Breast epithelium (tissue), 4 donors: ENCODE data around the gene MPPE1. TPM values are rescaled to one million over a fixed set of nuclear protein-coding genes. Genes with fewer than 3 reads are reported as not detected.

Experiments used
- DNase-seq, 2 donors: peaks; one replicate each; pipeline ENCODE4 v3.0.0-alpha.2; 2019; ENCODE audit warnings: low spot score in 2 of 2
- H3K27ac ChIP-seq, 2 donors: fragments of 200-600 bp; sonication (generic) in 1 of 2; one replicate each; pipeline ENCODE4 v1.5.1; 2016 to 2019; ENCODE audit warnings: mild to moderate bottlenecking in 1 of 2
- H3K27me3 ChIP-seq, 2 donors: fragments of 200-600 bp; sonication (generic) in 1 of 2; one replicate each; pipeline versions ENCODE4 v1.5.1 to v1.6.0; 2017 to 2019; ENCODE audit warnings: control low read depth in 1 of 2, mild to moderate bottlenecking in 1 of 2
- H3K36me3 ChIP-seq: fragments of 200-600 bp; one replicate; pipeline ENCODE4 v1.5.1; 2019
- H3K4me1 ChIP-seq, 2 donors: fragments of 200-600 bp; sonication (generic); one replicate each; pipeline ENCODE4 v1.5.1; 2016 to 2019; ENCODE audit warnings: control low read depth in 1 of 2
- H3K4me3 ChIP-seq, 3 donors: fragments of 200-600 bp; sonication (generic); 1 replicate in 2 of 3; 2 replicates in 1 of 3; pipeline ENCODE4 v1.5.1; 2016 to 2019; ENCODE audit warnings: mild to moderate bottlenecking in 3 of 3, moderate library complexity in 2 of 3
- H3K9me3 ChIP-seq, 2 donors: fragments of 200-600 bp; sonication (generic) in 1 of 2; one replicate each; pipeline ENCODE4 v1.5.1; 2016 to 2019; ENCODE audit warnings: control low read depth in 1 of 2
- CTCF ChIP-seq, 3 donors: fragments of 450-650 bp; IDR thresholded peaks; one replicate each; pipeline ENCODE4 v1.5.1; 2016 to 2017; ENCODE audit warnings: antibody characterized with exemption in 3 of 3, mild to moderate bottlenecking in 3 of 3, moderate library complexity in 3 of 3
- POLR2A ChIP-seq: fragments of 450-650 bp; IDR thresholded peaks from one replicate; pipeline ENCODE4 v1.6.1; 2016; ENCODE audit warnings: antibody characterized with exemption, mild to moderate bottlenecking, moderate library complexity
- POLR2AphosphoS5 ChIP-seq, 3 donors: sonication (generic); formaldehyde crosslinking; IDR thresholded peaks; one replicate each; pipeline ENCODE4 v1.6.1; 2017; ENCODE audit warnings: antibody characterized with exemption in 3 of 3
- intact Hi-C: fragments of 100-400 bp; cut with DNase I; formaldehyde crosslinking; loops from one replicate; pipeline ENCODE4 v1.15.1; 2023; ENCODE audit warnings: low total_unique reads
- total RNA-seq, 3 donors: library from RNA; depleted of rRNA; stranded (reverse); fragments of >200 nt; gene quantifications; one replicate each; pipeline ENCODE4 v1.1.0, GENCODE V29; 2016

Gene MPPE1
- total RNA-seq, 3 donors from 2014 or later: 15.4 to 46.0 (median 31.5) TPM

- Histone ChIP-seq H3K4me1 (no peaks in the 10 kb centered on the region), H3K27me3 (no peaks in the 10 kb centered on the region), H3K9me3 (peaks cover 0 to 13% of the 10 kb centered on the region in 2 donors), H3K36me3 (no peaks in the 10 kb centered on the region), H3K27ac (no peak overlapping the region), H3K4me3 (no peak overlapping the region)
- no peak for DNase-seq
- TF ChIP-seq POLR2AphosphoS5 (IDR thresholded peaks at IDR 0.05): no peak
- TF ChIP-seq POLR2A: no peak
- TF ChIP-seq CTCF (IDR thresholded peaks at IDR 0.05): no peak
- intact Hi-C loops: no loop called here
Measured at GRCh38 chr18:11953113-11953512, 45.0 kb upstream of the MPPE1 start.

GRCh38 chr18:11951390-11951851 lies 43.3 kb upstream of the MPPE1 start:
- H3K4me3 ChIP-seq: no peak overlapping the region

GRCh38 chr18:11950824-11951223 lies 42.7 kb upstream of the MPPE1 start:
- DNase-seq: no peak
- TF ChIP-seq CTCF (IDR thresholded peaks at IDR 0.05) (no peak), POLR2AphosphoS5 (IDR thresholded peaks at IDR 0.05) (no peak), POLR2A (no peak)
- Histone ChIP-seq H3K9me3 (no peaks in the 10 kb centered on the region), H3K4me3 (no peak overlapping the region), H3K36me3 (no peaks in the 10 kb centered on the region), H3K27me3 (no peaks in the 10 kb centered on the region), H3K4me1 (no peaks in the 10 kb centered on the region), H3K27ac (no peak overlapping the region)
- intact Hi-C loops: no loop called here

More at GRCh38 chr18:11951390-11951851, 43.3 kb upstream of the MPPE1 start:
- Histone ChIP-seq H3K4me1 (no peaks in the 10 kb centered on the region), H3K36me3 (no peaks in the 10 kb centered on the region), H3K27me3 (no peaks in the 10 kb centered on the region), H3K9me3 (peaks cover 0 to under 1% of the 10 kb centered on the region in 2 donors), H3K27ac (no peak overlapping the region)
- intact Hi-C loops: no loop called here
- TF ChIP-seq POLR2A (no peak), POLR2AphosphoS5 (IDR thresholded peaks at IDR 0.05) (no peak), CTCF (IDR thresholded peaks at IDR 0.05) (no peak)
- DNase-seq: no peak

- no peaks in the 10 kb centered on the region for H3K27me3 ChIP-seq
- DNase-seq: no peak
- intact Hi-C loops: no loop called here
- no peaks in the 10 kb centered on the region for H3K36me3 ChIP-seq
- TF ChIP-seq POLR2AphosphoS5 (IDR thresholded peaks at IDR 0.05) (no peak), CTCF (IDR thresholded peaks at IDR 0.05) (no peak), POLR2A (no peak)
- no peaks in the 10 kb centered on the region for H3K4me1 ChIP-seq
- H3K4me3 ChIP-seq: no peak overlapping the region
- no peak overlapping the region for H3K27ac ChIP-seq
- H3K9me3 ChIP-seq: no peaks in the 10 kb centered on the region
Measured at GRCh38 chr18:11948852-11949523, 40.9 kb upstream of the MPPE1 start.
